Coronary artery (tissue), 2 donors: Measurements from ENCODE around the gene CDH3.
"Not testable (repeated sequence)": the region's sequence is repeated elsewhere in the genome, so short reads cannot be mapped to it uniquely, and the experiment has no call there.

Experiments
- DNase-seq: peaks from one replicate; pipeline ENCODE4 v3.0.0-alpha.2; 2017; ENCODE audit warnings: low spot score
- H3K27ac ChIP-seq, 2 donors: fragments of 200-600 bp; sonication (generic); one replicate each; pipeline ENCODE4 v1.5.1; 2016 to 2019
- H3K4me3 ChIP-seq: fragments of 200-600 bp; sonication (generic); 2 replicates; pipeline ENCODE4 v1.5.1; 2016; ENCODE audit warnings: mild to moderate bottlenecking, moderate library complexity
- CTCF ChIP-seq: fragments of 200-600 bp; sonication (generic); IDR thresholded peaks from one replicate; pipeline ENCODE4 v1.5.1; 2019; ENCODE audit warnings: antibody characterized with exemption

CDH3 gene

GRCh38 chr16:68711421-68712139 is 66.5 kb downstream of the CDH3 start:
- DNase-seq, result no peak

GRCh38 chr16:68713361-68713760 is 68.3 kb downstream of the CDH3 start:
- DNase-seq, result no peak
- Histone ChIP-seq H3K4me3 (no peak overlapping the region), H3K27ac (no peak overlapping the region)
- TF ChIP-seq CTCF, result no peak

More at GRCh38 chr16:68711421-68712139, 66.5 kb downstream of the CDH3 start:
- H3K4me3 ChIP-seq, result no peak overlapping the region
- no peak overlapping the region for H3K27ac ChIP-seq
- no peak for TF ChIP-seq CTCF

GRCh38 chr16:68715471-68715870 is 70.4 kb downstream of the CDH3 start:
- Histone ChIP-seq H3K4me3 (no peak overlapping the region), H3K27ac (no peak overlapping the region)
- TF ChIP-seq CTCF, result no peak
- DNase-seq, result no peak

- not testable (repeated sequence) for DNase-seq, H3K27ac ChIP-seq, H3K4me3 ChIP-seq
Measured at GRCh38 chr16:68716516-68716915, 71.4 kb downstream of the CDH3 start.

- TF ChIP-seq CTCF, result no peak
- H3K27ac ChIP-seq, result no peak overlapping the region
- H3K4me3 ChIP-seq, result no peak overlapping the region
- no peak for DNase-seq
Measured at GRCh38 chr16:68717684-68718083, 72.6 kb downstream of the CDH3 start.

- no peak overlapping the region for H3K27ac ChIP-seq
- no peak overlapping the region for H3K4me3 ChIP-seq
- DNase-seq, result no peak
- TF ChIP-seq CTCF, result no peak
Measured at GRCh38 chr16:68718590-68718989, 73.5 kb downstream of the CDH3 start.

- DNase-seq, result no peak
- no peak for TF ChIP-seq CTCF
- Histone ChIP-seq H3K27ac (no peak overlapping the region), H3K4me3 (no peak overlapping the region)
Measured at GRCh38 chr16:68719993-68720489, 74.9 kb downstream of the CDH3 start.
